Measurements from ENCODE around the gene HBA2. TPM values are rescaled to one million over a fixed set of nuclear protein-coding genes. Genes with fewer than 3 reads are reported as not detected.
A peak's percentile ranks its signal among the peaks of the same experiment; 100 is the strongest.
"Not testable (repeated sequence)": the region's sequence is repeated elsewhere in the genome, so short reads cannot be mapped to it uniquely, and the experiment has no call there.

HBA2 gene
- total RNA-seq, 6 experiments from 2014 or later = not detected

GRCh38 chr16:154217-155030 is 18.3 kb upstream of the HBA2 start:
- peak overlapping the region; percentile 68 for H3K4me3 Mint-ChIP-seq
- no peak for DNase-seq
- H3K27me3 Mint-ChIP-seq (ENCODE audit: insufficient read depth) = peaks cover 15% of the 10 kb centered on the region
- peaks cover 12% of the 10 kb centered on the region for H3K4me1 Mint-ChIP-seq (ENCODE audit: low read depth)
- H3K9me3 Mint-ChIP-seq = no peaks in the 10 kb centered on the region
- H3K36me3 Mint-ChIP-seq (ENCODE audit: low read depth) = peaks cover 5% of the 10 kb centered on the region; the same call in 1 of the 2 replicates
- TF ChIP-seq, protein P1, sequence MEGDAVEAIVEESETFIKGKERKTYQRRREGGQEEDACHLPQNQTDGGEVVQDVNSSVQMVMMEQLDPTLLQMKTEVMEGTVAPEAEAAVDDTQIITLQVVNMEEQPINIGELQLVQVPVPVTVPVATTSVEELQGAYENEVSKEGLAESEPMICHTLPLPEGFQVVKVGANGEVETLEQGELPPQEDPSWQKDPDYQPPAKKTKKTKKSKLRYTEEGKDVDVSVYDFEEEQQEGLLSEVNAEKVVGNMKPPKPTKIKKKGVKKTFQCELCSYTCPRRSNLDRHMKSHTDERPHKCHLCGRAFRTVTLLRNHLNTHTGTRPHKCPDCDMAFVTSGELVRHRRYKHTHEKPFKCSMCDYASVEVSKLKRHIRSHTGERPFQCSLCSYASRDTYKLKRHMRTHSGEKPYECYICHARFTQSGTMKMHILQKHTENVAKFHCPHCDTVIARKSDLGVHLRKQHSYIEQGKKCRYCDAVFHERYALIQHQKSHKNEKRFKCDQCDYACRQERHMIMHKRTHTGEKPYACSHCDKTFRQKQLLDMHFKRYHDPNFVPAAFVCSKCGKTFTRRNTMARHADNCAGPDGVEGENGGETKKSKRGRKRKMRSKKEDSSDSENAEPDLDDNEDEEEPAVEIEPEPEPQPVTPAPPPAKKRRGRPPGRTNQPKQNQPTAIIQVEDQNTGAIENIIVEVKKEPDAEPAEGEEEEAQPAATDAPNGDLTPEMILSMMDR (IDR thresholded peaks at IDR 0.05) = no peak
- no peak overlapping the region for H3K27ac Mint-ChIP-seq

- Mint-ChIP-seq H3K27me3 (ENCODE audit: insufficient read depth) (peaks cover 16% of the 10 kb centered on the region), H3K36me3 (ENCODE audit: low read depth) (peaks cover 5% of the 10 kb centered on the region; the same call in 1 of the 2 replicates), H3K27ac (no peak overlapping the region), H3K4me3 (peak overlapping the region; percentile 68), H3K9me3 (no peaks in the 10 kb centered on the region), H3K4me1 (ENCODE audit: low read depth) (peaks cover 8% of the 10 kb centered on the region)
- DNase-seq = no peak
- TF ChIP-seq, protein P1 (IDR thresholded peaks at IDR 0.05) = no peak
Measured at GRCh38 chr16:155031-155398, 17.7 kb upstream of the HBA2 start.

DNA sequence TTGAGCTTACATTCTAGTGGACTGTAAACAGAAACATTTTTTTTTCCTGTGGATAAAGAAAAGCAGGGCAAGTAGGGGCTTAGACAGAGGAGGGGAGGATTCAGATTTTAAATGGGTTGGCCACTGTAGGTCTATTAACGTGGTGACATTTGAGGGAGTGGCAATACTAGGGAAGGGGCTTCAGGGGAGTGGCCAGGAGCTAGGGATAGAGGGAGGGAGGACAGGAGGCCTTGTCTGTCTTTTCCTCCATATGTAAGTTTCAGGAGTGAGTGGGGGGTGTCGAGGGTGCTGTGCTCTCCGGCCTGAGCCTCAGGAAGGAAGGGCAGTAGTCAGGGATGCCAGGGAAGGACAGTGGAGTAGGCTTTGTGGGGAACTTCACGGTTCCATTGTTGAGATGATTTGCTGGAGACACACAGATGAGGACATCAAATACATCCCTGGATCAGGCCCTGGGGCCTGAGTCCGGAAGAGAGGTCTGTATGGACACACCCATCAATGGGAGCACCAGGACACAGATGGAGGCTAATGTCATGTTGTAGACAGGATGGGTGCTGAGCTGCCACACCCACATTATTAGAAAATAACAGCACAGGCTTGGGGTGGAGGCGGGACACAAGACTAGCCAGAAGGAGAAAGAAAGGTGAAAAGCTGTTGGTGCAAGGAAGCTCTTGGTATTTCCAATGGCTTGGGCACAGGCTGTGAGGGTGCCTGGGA is 13.4 kb upstream of the HBA2 start:
- TF ChIP-seq, protein P1 (IDR thresholded peaks at IDR 0.05) = no peak
- H3K27me3 Mint-ChIP-seq (ENCODE audit: insufficient read depth) = peaks cover 15% of the 10 kb centered on the region
- H3K4me1 Mint-ChIP-seq (ENCODE audit: low read depth) = peaks cover 8% of the 10 kb centered on the region
- no peak for DNase-seq
- no peak overlapping the region for H3K27ac Mint-ChIP-seq
- no peaks in the 10 kb centered on the region for H3K9me3 Mint-ChIP-seq
- peaks cover 5% of the 10 kb centered on the region; the same call in 1 of the 2 replicates for H3K36me3 Mint-ChIP-seq (ENCODE audit: low read depth)
- no peak overlapping the region for H3K4me3 Mint-ChIP-seq

DNA sequence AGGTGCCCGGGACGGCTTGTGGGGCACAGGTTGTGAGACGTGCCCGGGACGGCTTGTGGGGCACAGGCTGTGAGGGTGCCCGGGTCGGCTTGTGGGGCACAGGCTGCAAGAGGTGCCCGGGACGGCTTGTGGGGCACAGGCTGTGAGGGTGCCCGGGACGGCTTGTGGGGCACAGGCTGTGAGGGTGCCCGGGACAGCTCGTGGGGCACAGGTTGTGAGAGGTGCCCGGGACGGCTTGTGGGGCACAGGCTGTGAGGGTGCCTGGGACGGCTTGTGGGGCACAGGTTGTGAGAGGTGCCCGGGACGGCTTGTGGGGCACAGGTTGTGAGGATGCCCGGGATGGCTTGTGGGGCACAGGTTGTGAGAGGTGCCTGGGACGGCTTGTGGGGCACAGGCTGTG is 12.4 kb upstream of the HBA2 start:
- not testable (repeated sequence) for H3K36me3 Mint-ChIP-seq (ENCODE audit: low read depth); H3K27ac Mint-ChIP-seq; H3K27me3 Mint-ChIP-seq (ENCODE audit: insufficient read depth); DNase-seq; H3K4me3 Mint-ChIP-seq; H3K4me1 Mint-ChIP-seq (ENCODE audit: low read depth); H3K9me3 Mint-ChIP-seq

DNA sequence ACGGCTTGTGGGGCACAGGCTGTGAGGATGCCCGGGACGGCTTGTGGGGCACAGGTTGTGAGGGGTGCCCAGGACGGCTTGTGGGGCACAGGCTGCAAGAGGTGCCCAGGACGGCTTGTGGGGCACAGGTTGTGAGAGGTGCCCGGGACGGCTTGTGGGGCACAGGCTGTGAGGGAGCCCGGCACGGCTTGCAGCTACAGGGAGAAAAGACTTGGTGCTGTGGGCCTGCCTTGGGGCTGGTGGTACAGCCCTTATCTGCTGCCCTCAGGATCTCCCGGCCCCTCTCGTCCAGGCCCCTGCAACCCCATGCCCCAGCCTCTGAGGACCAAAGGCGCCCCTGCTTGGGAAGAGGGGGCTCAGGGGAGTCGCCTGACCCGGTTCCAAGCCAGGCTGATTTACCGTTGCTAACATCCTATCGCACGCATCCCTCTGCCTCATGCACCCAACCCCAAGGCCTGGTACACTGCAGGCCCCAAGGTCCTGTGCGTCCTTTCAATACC is 11.9 kb upstream of the HBA2 start:
- Mint-ChIP-seq H3K4me3 (no peak overlapping the region), H3K4me1 (ENCODE audit: low read depth) (no peaks in the 10 kb centered on the region)
- DNase-seq = no peak

More for the DNA sequence above, 11.9 kb upstream of the HBA2 start:
- TF ChIP-seq, protein P1 (IDR thresholded peaks at IDR 0.05) = no peak
- no peak overlapping the region for H3K27ac Mint-ChIP-seq
- peaks cover 9% of the 10 kb centered on the region for H3K27me3 Mint-ChIP-seq (ENCODE audit: insufficient read depth)
- no peaks in the 10 kb centered on the region for H3K36me3 Mint-ChIP-seq (ENCODE audit: low read depth)
- no peaks in the 10 kb centered on the region for H3K9me3 Mint-ChIP-seq

All from HFFc6 (cell line).